Neural cell (in vitro differentiated cells): ENCODE data around the gene RSRC1.

Source experiments
- CTCF ChIP-seq: fragments of 450-650 bp; IDR thresholded peaks from 2 replicates; pipeline ENCODE4 v1.5.1; 2014; ENCODE audit warnings: antibody characterized with exemption, mild to moderate bottlenecking, moderate library complexity; ENCODE audit not compliant: poor library complexity, severe bottlenecking
- TF ChIP-seq, protein P1 (sequence below): IDR thresholded peaks from 2 replicates; pipeline ENCODE4 v1.6.1; 2012; ENCODE audit warnings: borderline replicate concordance

DNA sequence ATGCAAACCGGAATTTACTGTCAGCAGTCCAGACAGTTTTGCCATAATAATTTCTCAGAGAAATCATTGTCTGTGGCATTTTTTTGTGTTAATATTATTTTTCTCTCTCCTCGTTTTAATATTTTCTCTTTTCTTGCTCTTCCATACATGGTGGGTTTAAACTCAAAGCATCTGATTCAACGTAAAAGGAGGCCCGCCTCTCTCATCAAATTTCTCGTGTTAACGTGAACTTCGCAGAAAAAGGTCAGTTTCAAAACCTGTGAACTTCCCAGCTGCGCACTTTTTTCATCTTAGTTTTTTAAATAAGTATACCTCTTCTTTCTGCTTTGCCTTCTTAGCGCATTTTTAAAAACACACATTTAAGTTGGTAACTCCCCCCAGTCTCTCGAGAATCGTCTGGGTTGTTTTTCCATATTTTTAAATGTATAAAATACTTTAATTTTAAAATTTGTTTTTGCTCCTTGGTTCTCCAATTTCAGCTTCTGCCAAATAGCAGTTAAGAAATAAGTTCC, 12.8 kb upstream of the RSRC1 start:
- no peak for TF ChIP-seq CTCF
- TF ChIP-seq, protein P1, sequence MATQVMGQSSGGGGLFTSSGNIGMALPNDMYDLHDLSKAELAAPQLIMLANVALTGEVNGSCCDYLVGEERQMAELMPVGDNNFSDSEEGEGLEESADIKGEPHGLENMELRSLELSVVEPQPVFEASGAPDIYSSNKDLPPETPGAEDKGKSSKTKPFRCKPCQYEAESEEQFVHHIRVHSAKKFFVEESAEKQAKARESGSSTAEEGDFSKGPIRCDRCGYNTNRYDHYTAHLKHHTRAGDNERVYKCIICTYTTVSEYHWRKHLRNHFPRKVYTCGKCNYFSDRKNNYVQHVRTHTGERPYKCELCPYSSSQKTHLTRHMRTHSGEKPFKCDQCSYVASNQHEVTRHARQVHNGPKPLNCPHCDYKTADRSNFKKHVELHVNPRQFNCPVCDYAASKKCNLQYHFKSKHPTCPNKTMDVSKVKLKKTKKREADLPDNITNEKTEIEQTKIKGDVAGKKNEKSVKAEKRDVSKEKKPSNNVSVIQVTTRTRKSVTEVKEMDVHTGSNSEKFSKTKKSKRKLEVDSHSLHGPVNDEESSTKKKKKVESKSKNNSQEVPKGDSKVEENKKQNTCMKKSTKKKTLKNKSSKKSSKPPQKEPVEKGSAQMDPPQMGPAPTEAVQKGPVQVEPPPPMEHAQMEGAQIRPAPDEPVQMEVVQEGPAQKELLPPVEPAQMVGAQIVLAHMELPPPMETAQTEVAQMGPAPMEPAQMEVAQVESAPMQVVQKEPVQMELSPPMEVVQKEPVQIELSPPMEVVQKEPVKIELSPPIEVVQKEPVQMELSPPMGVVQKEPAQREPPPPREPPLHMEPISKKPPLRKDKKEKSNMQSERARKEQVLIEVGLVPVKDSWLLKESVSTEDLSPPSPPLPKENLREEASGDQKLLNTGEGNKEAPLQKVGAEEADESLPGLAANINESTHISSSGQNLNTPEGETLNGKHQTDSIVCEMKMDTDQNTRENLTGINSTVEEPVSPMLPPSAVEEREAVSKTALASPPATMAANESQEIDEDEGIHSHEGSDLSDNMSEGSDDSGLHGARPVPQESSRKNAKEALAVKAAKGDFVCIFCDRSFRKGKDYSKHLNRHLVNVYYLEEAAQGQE = no peak
